ENCODE measurements around the gene HPS5.
A peak's percentile ranks its signal among the peaks of the same experiment; 100 is the strongest.
"Not testable (repeated sequence)": the region's sequence is repeated elsewhere in the genome, so short reads cannot be mapped to it uniquely, and the experiment has no call there.

Gene HPS5

DNA sequence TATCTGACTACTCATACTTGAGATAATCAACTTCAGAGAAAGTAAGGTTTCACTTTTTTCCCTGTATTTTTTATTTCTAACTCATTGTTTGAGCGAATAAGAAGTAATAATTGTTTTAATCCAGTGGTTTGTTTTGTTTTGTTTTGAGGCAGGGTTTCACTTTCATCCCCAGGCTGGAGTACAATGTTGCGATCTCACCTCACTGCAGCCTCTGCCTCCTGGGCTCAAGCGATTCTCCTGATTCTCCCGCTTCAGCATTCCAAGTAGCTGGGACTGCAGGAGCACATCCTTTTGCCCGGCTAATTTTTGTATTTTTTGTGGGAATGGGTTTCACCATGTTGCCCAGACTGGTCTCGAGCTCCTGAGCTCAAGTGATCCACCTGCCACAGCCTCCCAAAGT is 9.0 kb upstream of the HPS5 start:
- TF ChIP-seq, protein P1, sequence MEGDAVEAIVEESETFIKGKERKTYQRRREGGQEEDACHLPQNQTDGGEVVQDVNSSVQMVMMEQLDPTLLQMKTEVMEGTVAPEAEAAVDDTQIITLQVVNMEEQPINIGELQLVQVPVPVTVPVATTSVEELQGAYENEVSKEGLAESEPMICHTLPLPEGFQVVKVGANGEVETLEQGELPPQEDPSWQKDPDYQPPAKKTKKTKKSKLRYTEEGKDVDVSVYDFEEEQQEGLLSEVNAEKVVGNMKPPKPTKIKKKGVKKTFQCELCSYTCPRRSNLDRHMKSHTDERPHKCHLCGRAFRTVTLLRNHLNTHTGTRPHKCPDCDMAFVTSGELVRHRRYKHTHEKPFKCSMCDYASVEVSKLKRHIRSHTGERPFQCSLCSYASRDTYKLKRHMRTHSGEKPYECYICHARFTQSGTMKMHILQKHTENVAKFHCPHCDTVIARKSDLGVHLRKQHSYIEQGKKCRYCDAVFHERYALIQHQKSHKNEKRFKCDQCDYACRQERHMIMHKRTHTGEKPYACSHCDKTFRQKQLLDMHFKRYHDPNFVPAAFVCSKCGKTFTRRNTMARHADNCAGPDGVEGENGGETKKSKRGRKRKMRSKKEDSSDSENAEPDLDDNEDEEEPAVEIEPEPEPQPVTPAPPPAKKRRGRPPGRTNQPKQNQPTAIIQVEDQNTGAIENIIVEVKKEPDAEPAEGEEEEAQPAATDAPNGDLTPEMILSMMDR (IDR thresholded peaks at IDR 0.05) = no peak
- no peak overlapping the region for H3K4me3 ChIP-seq
- H3K27ac ChIP-seq = no peak overlapping the region
- no peak for DNase-seq (ENCODE audit: low spot score)

DNA sequence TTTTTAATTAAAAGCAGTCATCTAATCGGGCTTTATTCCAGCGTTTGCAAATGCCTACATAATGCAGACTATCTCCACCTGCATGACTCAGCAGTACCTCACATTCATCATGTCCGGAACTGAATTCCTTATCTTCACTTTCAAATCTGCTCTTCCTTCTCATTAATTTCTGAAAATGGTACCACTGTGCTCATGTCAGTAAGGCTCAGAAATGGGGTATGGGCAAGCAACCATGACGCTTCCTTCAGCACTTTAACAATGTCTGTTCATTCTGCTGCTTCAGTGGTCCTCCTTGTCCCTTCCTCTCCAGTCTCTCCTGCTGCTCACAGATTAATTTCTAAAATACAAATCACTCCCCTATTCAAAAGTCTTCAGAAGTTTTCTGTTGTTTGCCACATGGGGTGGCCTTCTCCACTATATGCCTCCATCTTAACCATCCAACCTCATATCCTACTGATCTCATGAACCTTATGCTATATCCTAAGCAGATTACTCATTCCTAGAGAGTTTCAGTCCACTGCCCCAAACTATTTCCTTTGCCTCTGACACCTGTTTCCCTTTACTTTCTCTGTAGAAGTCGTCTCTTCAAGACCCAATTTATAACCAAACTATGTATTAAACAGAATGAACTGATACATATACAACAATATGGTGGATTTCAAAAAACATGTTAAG is 7.4 kb upstream of the HPS5 start:
- TF ChIP-seq, protein P1 (IDR thresholded peaks at IDR 0.05) = no peak
- H3K4me3 ChIP-seq = no peak overlapping the region
- DNase-seq (ENCODE audit: low spot score) = no peak
- no peak overlapping the region for H3K27ac ChIP-seq

DNA sequence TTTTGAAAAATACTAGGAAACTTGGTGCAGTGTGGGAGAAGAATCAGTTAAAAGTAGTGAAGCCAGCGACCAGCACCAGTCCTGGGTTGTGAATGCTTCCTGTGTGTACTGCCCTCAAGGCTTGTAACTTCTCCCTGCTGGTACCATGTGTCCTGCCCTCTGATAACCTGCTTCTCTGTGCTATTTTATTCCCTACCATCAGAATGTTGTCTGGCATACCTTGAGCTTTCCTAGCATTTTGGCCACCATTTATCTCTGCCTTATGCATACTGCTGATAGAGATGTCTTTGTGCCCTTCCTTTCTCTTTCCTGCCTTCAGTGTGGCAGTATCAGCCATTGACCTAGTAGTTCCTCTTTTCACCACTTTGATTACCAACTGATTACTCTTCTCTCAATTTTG is 2.4 kb upstream of the HPS5 start:
- TF ChIP-seq, protein P1 (IDR thresholded peaks at IDR 0.05) = no peak
- no peak for DNase-seq (ENCODE audit: low spot score)
- no peak overlapping the region for H3K27ac ChIP-seq
- H3K4me3 ChIP-seq = peak overlapping the region; percentile 19

DNA sequence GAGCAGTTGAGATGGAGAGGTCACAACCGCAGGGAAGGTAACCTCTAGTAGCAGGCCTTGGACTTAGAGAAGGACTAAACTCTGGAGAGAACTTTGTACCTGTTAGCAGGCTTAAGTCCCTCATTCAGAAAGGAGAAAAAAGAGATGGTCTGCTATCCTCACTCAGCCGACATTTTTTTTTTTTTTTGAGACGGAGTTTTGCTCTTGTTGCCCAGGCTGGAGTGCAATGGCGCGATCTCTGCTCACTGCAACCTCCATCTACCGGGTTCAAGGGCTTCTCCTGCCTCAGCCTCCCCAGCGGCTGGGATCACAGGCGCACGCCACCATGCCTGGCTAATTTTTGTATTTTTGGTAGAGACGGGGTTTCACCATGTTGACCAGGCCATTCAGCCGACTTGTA is 1.9 kb upstream of the HPS5 start:
- not testable (repeated sequence) for H3K27ac ChIP-seq; DNase-seq (ENCODE audit: low spot score)
- peak overlapping the region; percentile 81 for H3K4me3 ChIP-seq

DNA sequence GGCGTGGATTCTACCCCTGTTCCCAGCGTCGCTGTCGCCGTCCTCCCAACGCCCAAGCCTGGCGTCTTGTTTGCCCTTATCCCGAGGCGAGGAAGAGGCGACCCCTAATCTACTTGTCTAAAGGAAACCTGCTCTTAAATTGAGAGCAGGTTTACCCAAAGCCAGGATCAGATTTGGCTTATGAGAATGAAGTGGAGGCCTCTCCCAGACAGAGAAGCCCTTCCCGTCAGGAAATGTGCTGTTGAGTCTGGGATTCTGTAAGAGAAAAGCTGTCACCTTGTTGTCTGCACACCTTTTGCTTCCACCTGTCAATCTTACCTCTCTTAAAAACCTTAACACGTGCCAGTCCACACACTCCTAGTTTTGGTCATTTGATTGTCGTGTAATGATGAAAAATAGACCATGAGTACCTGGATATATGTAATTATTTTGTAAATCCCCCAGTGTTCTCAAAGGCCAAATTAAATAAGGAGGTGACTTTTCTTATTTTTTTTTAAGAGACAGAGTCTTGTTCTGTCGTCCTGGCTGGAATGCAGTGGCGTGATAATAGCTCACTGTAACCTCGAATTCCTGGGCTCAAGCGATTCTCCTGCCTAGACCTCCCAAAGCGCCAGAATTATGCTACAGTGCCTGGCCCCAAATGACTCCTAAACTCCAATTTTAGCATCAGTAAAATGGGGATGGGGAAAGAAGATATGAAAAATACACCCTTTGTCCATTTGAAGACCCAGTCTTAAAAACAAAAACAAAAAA is 1.1 kb upstream of the HPS5 start:
- H3K4me3 ChIP-seq = peak overlapping the region; percentile 81
- DNase-seq (ENCODE audit: low spot score) = no peak
- TF ChIP-seq, protein P1 (IDR thresholded peaks at IDR 0.05) = no peak
- peak overlapping the region; percentile 90 to 99 for H3K27ac ChIP-seq

DNA sequence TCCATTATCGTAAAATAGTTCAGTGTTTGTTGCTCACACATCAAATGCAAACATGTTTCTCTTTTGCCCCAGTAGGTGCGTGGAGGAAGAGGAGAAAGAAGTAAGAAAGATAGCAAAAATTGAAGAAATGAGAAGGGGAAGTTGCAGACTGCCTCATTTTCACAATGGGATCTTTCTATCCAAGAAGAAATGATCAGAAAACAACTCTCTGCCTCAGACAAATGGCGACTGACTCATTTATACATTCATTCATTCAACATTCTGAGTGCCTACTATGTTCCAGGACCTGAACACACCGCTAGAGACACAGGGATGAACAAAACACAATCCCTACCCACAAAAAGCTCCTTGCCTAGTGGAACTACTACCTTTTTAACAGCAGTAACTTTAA is 367 bp downstream of the HPS5 start:
- Histone ChIP-seq H3K4me3 (peak overlapping the region; percentile 81), H3K27ac (peak overlapping the region; percentile 90 to 99)
- TF ChIP-seq, protein P1 (IDR thresholded peaks at IDR 0.05) = no peak
- DNase-seq (ENCODE audit: low spot score) = no peak

DNA sequence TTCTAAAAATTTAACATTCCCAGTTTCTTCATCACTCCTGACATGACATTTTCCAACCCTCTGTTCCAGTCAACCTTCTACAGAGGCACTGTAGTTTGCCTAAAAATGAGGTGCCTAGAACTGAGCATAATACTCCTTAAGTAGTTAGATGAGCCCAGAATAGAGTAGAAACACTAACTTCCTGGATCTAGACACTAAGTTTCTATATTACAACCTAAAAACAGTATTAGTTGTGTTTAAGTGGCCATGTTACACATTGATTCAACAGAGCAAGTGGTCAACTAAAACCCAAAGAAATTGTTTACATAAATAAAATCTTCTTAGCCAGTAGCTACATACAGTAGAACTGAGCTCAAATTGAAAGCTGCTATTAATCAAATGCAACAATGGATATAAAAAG is 1.3 kb downstream of the HPS5 start:
- Histone ChIP-seq H3K4me3 (peak overlapping the region; percentile 81), H3K27ac (no peak overlapping the region)
- DNase-seq (ENCODE audit: low spot score) = no peak
- TF ChIP-seq, protein P1 (IDR thresholded peaks at IDR 0.05) = no peak

Measured in coronary artery (tissue), 2 donors.